SK-N-MC (cell line): Measurements from ENCODE around the gene UBE2V1.
A peak's percentile ranks its signal among the peaks of the same experiment; 100 is the strongest.

Experiments used
- DNase-seq: peaks from one replicate; pipeline ENCODE4 v3.0.0-alpha.2; 2011; ENCODE audit warnings: low read depth, low spot score
- H3K27ac ChIP-seq: fragments of 200-600 bp; sonication (generic); 2 replicates; pipeline ENCODE4 v1.5.1; 2016; ENCODE audit warnings: mixed run types
- H3K36me3 ChIP-seq: fragments of 200-600 bp; sonication (generic); 2 replicates; pipeline ENCODE4 v1.6.1; 2017; ENCODE audit warnings: antibody characterized with exemption, low read length, mixed read lengths; ENCODE audit not compliant: insufficient read depth
- H3K4me3 ChIP-seq: fragments of 200-600 bp; sonication (generic); 2 replicates; pipeline ENCODE4 v1.5.1; 2016
- H3K9ac ChIP-seq: fragments of 200-600 bp; sonication (generic); 2 replicates; pipeline ENCODE4 v1.8.0; 2017; ENCODE audit warnings: mixed run types, mixed read lengths; ENCODE audit not compliant: insufficient read length
- H3K9me3 ChIP-seq: fragments of 200-600 bp; sonication (generic); 2 replicates; pipeline ENCODE4 v1.6.1; 2017; ENCODE audit warnings: low read depth, mild to moderate bottlenecking, antibody characterized with exemption, low read length, moderate library complexity, mixed read lengths
- EZH2 ChIP-seq: fragments of 200-600 bp; sonication (generic); IDR thresholded peaks from one replicate; pipeline ENCODE4 v1.6.1; 2017; ENCODE audit warnings: antibody characterized with exemption
- FOXP2 ChIP-seq: optimal IDR thresholded peaks from 2 replicates; pipeline ENCODE3; 2011; ENCODE audit warnings: mild to moderate bottlenecking, moderate library complexity; ENCODE audit not compliant: insufficient read depth; ENCODE audit errors: extremely low read length, control extremely low read depth
- POLR2AphosphoS5 ChIP-seq: IDR thresholded peaks from 2 replicates; pipeline ENCODE4 v1.6.1; 2012; ENCODE audit warnings: mild to moderate bottlenecking, low read depth, low read length, borderline replicate concordance

UBE2V1 gene

GRCh38 chr20:50121858-50122271 lies 8.9 kb upstream of the UBE2V1 start:
- DNase-seq, result peak; percentile 28
- peak overlapping the region; percentile 87 for H3K27ac ChIP-seq
- peaks cover 11% of the 10 kb centered on the region; the same call in 1 of the 2 replicates for H3K36me3 ChIP-seq
- no peak overlapping the region for H3K9ac ChIP-seq
- TF ChIP-seq POLR2AphosphoS5 (no peak), EZH2 (no peak), FOXP2 (no peak)
- H3K9me3 ChIP-seq, result no peaks in the 10 kb centered on the region
- no peak overlapping the region for H3K4me3 ChIP-seq

GRCh38 chr20:50120935-50121693 lies 8.2 kb upstream of the UBE2V1 start:
- H3K36me3 ChIP-seq, result peaks cover 8% of the 10 kb centered on the region; the same call in 1 of the 2 replicates
- TF ChIP-seq POLR2AphosphoS5 (0 out of 2 replicates have a peak, but pooled peaks have one; percentile 3), EZH2 (no peak)
- H3K9me3 ChIP-seq, result no peaks in the 10 kb centered on the region
- H3K27ac ChIP-seq, result peak overlapping the region; percentile 87
- DNase-seq, result no peak
- H3K4me3 ChIP-seq, result no peak overlapping the region
- no peak overlapping the region for H3K9ac ChIP-seq

- H3K9me3 ChIP-seq, result no peaks in the 10 kb centered on the region
- TF ChIP-seq POLR2AphosphoS5 (no peak), EZH2 (no peak), FOXP2 (no peak)
- no peak for DNase-seq
Observed at GRCh38 chr20:50118203-50118602, 5.3 kb upstream of the UBE2V1 start.

GRCh38 chr20:50116368-50116999 lies 3.5 kb upstream of the UBE2V1 start:
- no peak for TF ChIP-seq POLR2AphosphoS5
- no peak for TF ChIP-seq FOXP2
- TF ChIP-seq EZH2, result no peak
- H3K4me3 ChIP-seq, result peak overlapping the region; percentile 95
- DNase-seq, result no peak
- H3K9ac ChIP-seq, result peak overlapping the region; percentile 49
- no peaks in the 10 kb centered on the region for H3K9me3 ChIP-seq
- H3K36me3 ChIP-seq, result no peaks in the 10 kb centered on the region
- peak overlapping the region; percentile 6; the same call in 1 of the 2 replicates for H3K27ac ChIP-seq

More at GRCh38 chr20:50118203-50118602, 5.3 kb upstream of the UBE2V1 start:
- no peaks in the 10 kb centered on the region; the same call in 1 of the 2 replicates for H3K36me3 ChIP-seq
- no peak overlapping the region for H3K4me3 ChIP-seq
- H3K27ac ChIP-seq, result no peak overlapping the region
- H3K9ac ChIP-seq, result no peak overlapping the region

GRCh38 chr20:50115591-50116367 lies 2.8 kb upstream of the UBE2V1 start:
- Histone ChIP-seq H3K9ac (peak overlapping the region; percentile 90), H3K36me3 (peaks cover 5% of the 10 kb centered on the region; the same call in 1 of the 2 replicates), H3K9me3 (no peaks in the 10 kb centered on the region), H3K4me3 (peak overlapping the region; percentile 95), H3K27ac (peak overlapping the region; percentile 84)
- TF ChIP-seq FOXP2, result peak; percentile 86
- TF ChIP-seq POLR2AphosphoS5, result peak; percentile 84
- TF ChIP-seq EZH2, result no peak
- peak; percentile 93 for DNase-seq

- TF ChIP-seq FOXP2 (no peak), POLR2AphosphoS5 (no peak), EZH2 (no peak)
- H3K27ac ChIP-seq, result peak overlapping the region; percentile 84
Observed at GRCh38 chr20:50115041-50115512, 2.1 kb upstream of the UBE2V1 start.

GRCh38 chr20:50113420-50114224 lies 672 bp upstream of the UBE2V1 start:
- H3K4me3 ChIP-seq, result peak overlapping the region; percentile 97
- no peak for TF ChIP-seq POLR2AphosphoS5
- TF ChIP-seq EZH2, result no peak
- no peak for TF ChIP-seq FOXP2
- DNase-seq, result peak; percentile 24

More at GRCh38 chr20:50115041-50115512, 2.1 kb upstream of the UBE2V1 start:
- no peak for DNase-seq
- peak overlapping the region; percentile 95 for H3K4me3 ChIP-seq
- no peaks in the 10 kb centered on the region for H3K9me3 ChIP-seq
- H3K9ac ChIP-seq, result peak overlapping the region; percentile 90
- peaks cover 8% of the 10 kb centered on the region for H3K36me3 ChIP-seq

More at GRCh38 chr20:50113420-50114224, 672 bp upstream of the UBE2V1 start:
- H3K9me3 ChIP-seq, result no peaks in the 10 kb centered on the region
- H3K27ac ChIP-seq, result peak overlapping the region; percentile 93
- H3K9ac ChIP-seq, result peak overlapping the region; percentile 97
- H3K36me3 ChIP-seq, result peaks cover 12% of the 10 kb centered on the region
